ENCODE measurements around the gene CCNH.

The CCNH gene

DNA sequence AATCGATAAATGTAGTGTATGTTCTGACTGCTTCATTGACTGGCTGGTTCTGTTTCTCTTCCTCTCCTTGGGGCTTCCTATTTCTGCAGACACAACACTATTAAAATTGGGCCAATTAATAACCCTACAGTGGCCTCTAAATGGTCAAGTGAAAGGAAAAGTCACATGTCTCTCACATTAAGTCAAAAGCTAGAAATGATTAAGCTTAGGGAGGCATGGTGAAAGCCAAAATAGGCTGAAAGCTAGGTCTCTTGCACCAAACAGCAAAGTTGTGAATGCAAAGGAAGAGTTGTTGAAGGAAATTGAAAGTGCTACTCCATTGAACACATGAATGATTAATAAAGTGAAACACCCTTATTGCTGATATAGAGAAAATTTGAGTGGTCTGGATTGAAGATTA, 58.2 kb downstream of the CCNH start:
- DNase-seq: no peak

GRCh38 chr5:87347841-87348240, 64.9 kb downstream of the CCNH start:
- no peak for DNase-seq

- no peak for DNase-seq
Observed at GRCh38 chr5:87347272-87347671, 65.5 kb downstream of the CCNH start.

Data from stimulated activated naive CD4-positive, alpha-beta T cell (primary cell).